Stimulated activated CD8-positive, alpha-beta memory T cell treated with anti-CD3 and anti-CD28 coated beads, Interleukin-7, amount 100 ng/mL, for 1 hour (primary cell): ENCODE results near the gene ENOX2.
"Not testable (repeated sequence)": the region's sequence is repeated elsewhere in the genome, so short reads cannot be mapped to it uniquely, and the experiment has no call there.

Source experiments
- DNase-seq, 2 donors: peaks; one replicate each; pipeline ENCODE4 v3.0.0-alpha.2; 2020; ENCODE audit warnings: low read depth in 2 of 2

ENOX2 gene, protein sequence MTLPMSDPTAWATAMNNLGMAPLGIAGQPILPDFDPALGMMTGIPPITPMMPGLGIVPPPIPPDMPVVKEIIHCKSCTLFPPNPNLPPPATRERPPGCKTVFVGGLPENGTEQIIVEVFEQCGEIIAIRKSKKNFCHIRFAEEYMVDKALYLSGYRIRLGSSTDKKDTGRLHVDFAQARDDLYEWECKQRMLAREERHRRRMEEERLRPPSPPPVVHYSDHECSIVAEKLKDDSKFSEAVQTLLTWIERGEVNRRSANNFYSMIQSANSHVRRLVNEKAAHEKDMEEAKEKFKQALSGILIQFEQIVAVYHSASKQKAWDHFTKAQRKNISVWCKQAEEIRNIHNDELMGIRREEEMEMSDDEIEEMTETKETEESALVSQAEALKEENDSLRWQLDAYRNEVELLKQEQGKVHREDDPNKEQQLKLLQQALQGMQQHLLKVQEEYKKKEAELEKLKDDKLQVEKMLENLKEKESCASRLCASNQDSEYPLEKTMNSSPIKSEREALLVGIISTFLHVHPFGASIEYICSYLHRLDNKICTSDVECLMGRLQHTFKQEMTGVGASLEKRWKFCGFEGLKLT

DNA sequence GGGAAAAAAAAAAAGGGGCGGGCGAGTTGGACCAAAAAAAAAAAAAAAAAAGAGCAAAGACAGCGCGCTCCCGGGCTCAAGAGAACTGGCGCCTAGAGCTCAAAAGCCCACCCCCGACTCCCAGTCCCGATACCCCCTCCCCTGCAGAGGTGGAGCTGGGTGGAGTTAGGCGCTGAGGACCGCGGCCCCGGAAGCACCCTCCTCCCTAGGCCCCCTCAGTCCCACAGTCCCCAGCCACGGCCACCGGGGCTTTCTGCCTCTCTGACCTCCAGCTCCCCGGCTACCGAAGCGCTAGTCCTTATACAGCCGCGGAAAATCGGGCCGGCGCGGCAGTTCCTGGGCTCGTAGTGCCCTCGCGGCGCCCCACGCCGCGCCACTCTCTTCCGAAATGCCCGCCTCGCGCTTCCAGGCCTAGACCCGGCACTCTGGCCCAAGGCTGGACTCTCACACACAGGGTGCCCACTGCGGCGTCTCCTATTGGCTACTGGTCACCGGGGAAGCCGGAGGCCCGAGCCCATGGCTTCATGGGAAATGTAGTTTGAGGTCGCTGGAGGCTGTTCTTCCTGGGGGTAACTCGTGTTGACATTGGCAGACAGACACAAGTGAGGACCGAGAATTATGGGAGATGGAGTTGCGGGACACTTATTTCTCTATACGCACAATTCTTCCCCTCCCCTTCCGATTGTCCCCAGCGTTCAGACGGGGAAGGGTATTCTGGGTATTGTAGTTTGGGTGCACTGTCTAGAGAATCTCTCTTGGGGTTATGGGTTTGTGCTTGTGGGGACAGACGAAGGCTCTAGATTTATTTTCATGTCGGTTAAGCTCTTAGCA, at the start of gene ENOX2:
ENOX2 (minus strand) TSS at position 427 of the 831 bp plus-strand sequence. CDS start 199,993 bp downstream, outside the sequence.
- peak; percentile 49 to 51 for DNase-seq

DNA sequence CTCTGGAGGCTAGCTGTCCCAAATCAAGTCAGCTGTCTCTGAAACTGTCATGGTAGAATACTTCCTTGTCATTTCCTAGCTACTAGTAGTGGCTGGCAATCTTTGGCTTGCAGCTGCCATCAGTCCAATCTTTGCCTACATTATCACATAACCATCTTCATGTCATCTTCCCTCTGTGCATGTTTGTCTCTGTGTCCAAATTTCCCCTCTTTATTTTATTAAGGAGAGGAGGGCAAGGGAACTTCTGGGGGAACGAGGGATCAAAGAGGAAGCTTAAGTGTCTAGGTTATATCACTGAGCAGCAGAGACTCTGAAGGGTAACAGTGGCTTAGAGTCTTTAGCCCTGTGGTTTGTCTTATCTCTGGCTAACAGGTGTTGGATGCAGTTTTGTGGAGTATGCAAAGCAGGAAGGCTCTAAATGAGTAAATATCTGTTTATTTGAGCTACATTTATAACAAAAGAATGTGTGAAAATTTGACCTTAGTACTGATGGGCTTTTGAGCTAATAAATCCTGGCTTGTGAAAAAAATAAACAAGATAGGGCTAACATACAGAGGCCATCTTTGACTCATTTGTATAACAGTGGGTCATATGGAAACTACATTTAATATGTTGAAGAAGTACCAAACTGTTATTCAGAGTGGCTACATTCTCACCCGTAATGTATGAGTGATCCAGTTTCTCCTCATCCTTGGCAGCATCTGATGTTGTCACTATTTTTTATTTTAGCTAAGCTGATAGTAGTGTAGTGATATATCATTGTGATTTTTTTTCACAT, 49.4 kb upstream of the ENOX2 start:
- DNase-seq: no peak

DNA sequence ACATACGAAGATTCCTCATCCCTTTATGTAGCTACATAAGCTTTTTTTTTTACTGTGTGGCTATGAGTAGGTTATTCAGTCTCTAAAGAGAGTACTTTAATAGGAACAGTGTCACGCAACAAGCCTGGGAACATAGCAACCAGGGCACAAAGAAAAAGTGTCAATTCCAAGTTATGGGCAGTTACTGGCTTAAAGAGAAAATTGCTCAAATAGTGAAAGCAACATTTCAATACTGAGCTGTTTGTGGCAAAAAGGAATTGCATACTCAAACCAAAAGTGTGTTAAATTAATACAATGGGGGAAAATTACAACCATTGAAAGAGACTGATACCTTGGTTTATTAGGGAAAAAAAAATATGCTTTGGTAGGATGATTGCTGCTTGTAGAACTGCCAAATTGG, 41.2 kb upstream of the ENOX2 start:
- no peak for DNase-seq

DNA sequence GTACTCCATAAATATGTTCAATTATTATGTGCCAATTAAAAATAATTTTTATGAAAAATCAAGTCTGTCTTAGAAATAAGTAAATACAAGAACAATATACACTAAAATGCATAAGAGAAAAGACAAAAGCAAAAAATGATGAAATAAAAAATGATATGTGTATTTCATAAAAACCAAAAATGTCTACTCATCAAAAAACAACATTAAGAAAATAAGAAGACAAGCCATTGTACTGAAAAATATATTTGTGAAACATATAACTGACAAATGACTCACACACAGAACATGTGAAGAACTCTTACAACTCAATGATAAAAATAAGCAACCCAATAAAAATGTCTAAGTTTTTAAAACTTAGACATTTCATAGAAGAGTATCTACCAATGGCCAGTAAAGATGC, 34.1 kb upstream of the ENOX2 start:
- DNase-seq: no peak

DNA sequence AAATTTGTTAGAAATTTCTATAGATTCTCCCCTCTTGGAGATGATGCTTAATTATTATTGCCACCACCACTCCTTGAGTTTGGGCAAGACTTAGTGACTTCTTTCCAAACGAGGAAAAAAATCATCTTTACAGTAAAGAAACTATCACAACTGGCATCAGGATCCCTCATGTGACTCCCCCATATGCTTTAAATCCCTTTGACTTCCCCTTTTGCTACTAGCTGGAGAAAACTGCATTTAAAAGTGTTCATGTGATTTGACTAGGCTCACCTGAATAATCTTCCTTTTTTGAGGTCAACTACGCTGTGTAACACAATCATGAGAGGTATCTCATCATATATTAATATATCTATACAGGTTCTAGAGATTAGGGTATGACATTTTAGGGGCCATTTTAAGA, 30.3 kb upstream of the ENOX2 start:
- DNase-seq: no peak

DNA sequence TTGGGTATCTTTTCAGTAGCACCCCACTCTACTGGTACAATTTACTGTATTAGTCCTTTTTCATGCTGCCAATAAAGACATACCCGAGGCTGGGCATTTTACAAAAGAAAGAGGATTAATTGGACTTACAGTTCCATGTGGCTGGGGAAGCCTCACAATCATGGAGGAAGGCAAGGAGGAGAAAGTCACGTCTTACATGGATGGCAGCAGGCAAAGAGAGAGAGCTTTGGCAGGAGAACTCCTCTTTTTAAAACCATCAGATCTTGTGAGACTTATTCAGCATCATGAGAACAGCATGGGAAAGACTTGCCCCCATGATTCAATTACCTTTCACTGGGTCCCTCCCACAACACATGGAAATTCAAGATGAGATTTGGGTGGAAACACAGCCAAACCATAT, 17.4 kb upstream of the ENOX2 start:
- not testable (repeated sequence) for DNase-seq

DNA sequence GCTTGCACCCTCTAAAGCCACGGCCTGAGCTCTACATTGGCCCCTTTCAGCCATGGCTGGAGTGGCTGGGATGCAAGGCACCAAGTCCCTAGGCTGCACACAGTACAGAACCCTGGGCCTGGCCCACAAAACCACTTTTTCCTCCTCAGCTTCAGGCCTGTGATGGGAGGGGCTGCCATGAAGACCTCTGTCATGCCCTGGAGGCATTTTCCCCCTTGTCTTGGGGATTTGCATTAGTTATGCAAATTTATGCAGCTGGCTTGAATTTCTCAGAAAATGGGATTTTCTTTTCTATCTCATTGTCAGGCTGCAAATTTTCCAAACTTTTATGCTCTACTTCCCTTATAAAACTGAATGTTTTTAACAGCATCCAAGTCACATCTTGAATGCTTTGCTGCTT, 16.7 kb upstream of the ENOX2 start:
- not testable (repeated sequence) for DNase-seq

DNA sequence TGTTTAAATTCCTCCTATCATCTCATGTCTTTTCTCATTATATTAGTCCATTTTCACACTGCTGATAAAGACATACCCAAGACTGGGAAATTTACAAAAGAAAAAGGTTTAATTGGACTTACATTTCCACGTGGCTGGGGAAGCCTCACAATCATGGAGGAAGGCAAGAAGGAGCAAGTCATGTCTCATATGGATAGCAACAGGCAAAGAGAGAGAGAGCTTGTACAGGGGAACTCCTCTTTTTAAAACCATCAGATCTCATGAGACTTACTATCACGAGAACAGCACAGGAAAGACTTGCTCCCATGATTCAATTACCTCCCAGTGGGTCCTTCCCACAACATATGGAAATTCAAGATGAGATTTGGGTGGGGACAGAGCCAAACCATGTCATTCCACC, 15.5 kb upstream of the ENOX2 start:
- DNase-seq: not testable (repeated sequence)

DNA sequence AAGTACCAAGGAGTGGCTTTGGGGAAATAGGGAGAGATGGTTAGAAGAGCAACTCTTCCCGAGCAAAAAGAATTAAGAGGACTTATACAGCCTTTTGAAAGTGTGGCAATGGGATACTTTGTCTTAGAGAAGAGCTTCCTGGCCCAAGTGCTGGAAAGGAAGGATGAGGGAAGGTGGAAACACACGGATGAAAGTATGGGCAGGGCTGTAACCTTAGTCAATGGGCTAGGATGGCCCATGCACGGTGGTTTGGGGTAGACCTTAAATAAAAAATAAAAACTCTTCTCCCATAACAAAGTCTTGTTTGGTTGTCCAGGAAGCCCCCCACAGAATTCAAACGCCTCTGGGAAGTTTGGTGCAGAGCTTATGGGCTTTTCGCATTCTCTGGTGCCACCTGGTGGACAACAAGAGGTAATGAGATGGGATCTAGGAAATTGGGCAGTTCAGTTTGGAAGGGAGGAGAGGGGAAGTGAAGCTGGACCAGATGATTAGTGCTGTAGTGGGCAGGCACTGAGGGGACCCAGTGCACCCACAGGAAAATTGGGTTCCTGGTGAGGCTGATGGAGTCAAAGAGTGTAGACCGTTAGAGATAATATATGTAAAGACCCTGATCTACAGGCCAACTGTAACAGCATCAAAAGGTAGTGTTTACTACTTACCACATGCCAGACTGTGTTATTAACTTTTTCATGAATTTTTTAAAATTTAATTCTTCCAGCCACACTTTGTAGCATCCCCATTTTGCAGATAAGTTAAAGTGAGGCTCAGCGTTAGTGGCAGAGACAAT, 13.8 kb upstream of the ENOX2 start:
- DNase-seq: peak; percentile 3 to 5

DNA sequence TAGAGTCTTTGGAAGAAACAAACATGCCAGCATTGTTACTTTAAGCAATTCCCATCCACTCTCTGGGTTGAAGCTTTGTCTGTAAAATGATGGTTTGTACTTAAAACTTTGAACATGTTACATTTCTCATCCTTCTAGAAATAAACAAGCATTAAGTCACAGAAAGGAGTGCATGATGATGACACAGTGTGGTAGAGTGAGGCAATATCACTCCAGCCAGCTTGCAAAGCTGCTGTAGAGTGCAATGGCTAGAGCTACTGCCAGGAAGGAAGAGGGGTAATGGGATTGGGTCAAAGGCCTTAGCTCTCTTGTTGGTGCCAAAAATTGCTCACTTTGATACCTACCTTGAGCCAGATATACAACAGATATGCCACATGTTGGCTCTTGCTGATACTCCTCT, 12.3 kb upstream of the ENOX2 start:
- DNase-seq: no peak

DNA sequence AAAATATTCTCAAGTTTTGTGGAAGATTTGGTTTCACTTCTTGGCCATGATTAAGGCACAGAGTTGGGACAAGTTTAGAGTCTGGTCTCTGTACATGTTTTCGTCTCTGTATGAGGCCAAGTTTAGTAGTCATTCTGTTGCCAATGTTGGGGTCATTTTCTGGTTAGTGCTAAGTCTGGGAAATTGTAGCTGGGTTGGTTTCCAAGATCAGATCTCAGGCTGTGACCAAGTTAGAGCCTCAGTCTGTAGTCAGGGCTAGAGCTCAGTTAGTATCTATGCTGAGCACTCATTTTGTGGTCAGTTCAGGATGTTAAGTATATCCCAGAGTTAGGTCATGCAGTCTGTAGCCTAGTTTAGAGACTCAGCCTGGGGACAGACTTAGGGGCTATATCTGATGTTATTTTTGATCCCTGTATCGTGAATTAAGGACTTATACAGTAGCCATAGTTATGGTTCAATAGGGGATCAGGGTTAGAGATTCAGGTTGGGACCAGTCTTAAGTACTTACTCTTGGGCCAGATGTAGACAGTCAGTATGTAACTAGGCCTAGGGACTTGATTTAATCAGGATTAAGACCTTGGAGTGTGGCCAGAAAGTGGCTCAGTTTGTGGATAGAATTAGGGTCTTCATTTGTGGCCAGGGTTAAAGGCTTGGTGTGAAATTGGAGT, 6.6 kb upstream of the ENOX2 start:
- no peak for DNase-seq

DNA sequence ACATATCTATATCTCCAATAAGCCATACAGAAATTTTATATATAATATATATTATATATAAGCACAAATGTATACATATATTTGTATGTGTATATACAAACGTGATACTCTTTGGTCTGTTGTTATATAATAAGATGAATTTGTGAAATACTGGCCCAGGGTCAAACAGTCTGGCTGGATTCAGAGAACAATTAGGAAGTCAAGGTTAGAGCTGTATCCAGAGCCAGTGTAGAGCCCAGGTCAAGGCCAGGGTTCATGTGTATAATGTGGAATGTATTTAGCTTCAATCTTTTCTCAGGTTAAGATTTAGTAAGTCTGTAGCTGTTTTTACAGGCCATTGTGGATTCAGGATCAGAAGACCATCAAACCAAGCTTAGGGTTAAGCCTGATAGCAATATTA, 3.8 kb upstream of the ENOX2 start:
- DNase-seq: no peak

DNA sequence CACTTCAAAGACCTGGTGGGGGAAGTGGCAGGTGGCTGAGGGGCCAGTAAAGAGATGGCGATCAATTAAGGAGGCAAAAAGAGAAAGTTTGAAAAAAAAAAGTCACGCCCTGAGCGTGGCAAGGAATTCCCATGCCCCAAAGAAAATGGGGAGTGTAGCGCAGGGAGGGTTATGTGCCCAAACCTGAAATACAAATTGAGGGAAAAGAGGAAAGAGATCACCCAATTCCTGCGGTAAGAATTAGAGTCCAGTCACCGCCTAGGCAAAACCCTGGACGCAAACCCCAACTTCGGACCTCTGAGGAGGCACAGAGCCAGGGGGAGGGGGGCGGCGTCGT, 595 bp downstream of the ENOX2 start:
- no peak for DNase-seq

DNA sequence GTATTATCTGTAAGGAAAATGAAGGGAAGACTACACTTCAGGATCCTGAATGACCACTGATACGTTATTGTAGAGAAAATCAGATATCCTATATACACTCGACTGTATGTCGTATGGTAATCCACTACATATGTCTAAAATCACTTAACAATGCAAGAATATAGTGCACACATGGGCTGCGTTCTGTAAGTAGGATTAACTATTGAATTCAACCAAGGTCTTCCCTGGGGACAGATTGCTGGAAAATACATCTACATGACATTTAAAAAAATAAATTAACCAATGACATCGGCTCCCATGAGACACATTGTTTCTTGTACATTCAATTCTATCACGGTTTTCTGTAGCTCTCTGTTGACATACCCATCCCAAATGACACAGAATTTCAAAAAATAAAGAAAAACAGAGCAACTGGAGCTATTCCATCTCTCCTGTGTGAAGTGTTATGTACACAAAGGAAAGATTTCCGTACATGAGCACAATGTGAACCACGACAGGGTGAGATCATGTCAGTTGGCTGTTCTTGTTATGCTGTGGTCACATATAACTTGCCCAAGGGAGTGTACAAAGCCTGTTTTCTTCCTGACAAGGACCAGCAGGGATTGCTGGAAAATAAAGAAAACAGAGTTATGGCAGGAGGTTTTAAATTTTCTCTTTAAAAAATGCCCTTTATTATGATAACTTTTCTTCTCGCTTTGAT, 6.1 kb downstream of the ENOX2 start:
- DNase-seq: no peak

DNA sequence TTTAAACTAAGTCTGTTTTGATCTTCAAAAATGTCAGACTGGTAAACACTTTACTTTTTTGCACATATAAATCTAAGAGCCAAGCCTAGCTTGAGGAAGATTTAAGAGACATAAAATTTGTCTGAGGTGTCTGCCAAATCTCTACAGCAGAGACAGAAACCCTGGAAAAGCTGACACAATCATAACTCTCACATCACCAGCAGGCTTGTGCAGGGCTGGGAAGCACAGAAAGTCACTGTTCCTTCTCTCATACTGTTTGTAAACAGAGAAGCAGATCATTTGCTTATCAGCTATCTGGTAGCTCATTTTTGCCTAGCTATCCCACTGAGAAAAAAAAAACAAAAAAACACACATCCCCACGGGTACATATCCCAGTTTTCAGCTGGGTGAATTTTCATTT, 7.0 kb downstream of the ENOX2 start:
- no peak for DNase-seq

DNA sequence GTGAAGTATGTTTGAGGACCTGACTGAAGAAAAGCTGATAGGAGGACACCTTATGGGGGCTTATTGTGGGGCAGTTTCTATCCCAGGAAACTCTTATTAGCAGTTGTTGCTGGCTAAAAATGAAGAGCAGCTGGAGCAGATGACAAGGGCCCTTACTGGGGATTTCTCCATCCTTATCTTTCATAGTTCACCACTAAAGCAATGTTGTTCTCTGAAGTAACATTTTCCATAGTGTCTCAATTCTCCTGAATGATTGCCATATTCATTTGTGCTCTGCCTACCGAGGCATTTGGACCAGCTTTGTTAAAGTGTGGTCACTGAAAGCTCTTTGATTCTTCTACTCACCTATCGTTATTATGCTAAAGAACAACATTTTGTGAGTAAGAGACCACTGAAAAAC, 7.7 kb downstream of the ENOX2 start:
- no peak for DNase-seq

DNA sequence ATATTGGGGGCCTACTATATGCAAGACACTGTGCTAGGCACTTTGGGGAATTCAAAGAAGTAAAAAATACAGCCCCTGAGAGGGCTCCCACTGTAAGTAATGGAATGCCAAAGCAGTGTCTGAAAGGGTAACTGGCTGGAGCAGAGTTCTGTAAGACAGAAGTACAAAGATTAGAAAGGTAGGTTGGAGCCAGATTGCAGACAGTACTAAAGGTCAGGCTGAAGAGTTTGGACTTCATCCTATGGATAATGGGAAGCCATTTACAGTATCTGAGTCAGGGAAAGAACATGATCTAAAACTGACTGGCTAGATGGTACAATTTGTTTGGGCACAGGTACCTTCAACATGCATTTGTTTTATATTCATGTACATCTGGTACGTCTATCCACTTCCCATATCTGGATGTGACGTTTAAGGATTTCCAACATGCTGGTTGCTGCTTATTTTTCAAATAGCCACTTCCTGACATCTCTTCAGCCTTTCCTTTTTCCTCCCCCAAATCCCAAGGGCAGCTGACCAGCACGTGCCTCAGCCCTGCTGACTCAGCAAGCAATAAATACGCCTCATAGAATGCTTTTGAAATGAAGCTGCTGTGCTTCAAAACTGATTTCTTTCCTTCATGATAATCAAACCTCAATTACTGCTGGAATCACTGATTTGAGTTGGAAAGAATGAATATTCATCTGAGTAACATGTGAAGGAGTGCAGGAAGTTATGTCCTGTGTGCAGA, 9.5 kb downstream of the ENOX2 start:
- no peak for DNase-seq

DNA sequence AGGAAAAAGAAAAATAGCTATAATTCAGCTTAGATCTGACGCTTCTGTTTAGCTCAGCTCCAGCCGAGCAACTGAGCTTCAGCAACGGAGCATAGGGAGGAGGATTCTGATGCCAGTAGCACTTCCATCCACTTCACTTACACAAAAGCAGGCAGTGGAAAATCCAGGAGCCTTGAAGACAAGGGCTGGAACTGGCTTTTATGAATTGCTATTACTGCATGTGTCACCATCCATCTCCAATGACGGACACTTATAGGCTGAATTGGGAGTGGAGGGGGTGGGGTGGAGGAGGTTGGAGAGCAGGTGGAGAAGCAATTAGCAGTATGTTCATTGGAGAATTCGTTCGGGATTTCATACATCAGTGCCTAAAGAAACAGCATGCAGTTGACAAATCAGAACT, 15.6 kb downstream of the ENOX2 start:
- DNase-seq: no peak

DNA sequence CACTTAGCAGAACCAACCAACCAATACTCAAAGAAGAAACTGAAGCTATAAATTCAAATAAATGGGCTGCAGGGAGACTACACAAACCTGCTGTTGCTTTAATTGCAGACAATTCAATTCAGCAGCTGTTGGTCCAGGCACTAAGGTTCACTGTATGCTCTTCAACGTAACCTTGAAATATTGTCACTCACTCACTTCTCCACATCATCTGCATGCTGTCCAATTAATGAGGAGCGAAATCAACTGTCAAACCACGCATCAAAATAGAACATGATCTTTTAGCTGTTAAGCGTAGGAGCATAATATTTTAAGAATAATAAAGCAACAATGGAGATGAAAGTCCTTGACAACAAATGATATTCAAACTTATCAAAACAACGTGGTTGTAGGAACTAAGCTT, 17.0 kb downstream of the ENOX2 start:
- no peak for DNase-seq
